GM19099 (cell line): Measurements from ENCODE around the gene IRAK4.
A peak's percentile ranks its signal among the peaks of the same experiment; 100 is the strongest.

ENCODE experiments used
- POLR2A ChIP-seq: IDR thresholded peaks from 3 replicates; pipeline ENCODE4 v1.6.1; 2011; ENCODE audit warnings: low read depth; ENCODE audit not compliant: insufficient read length; ENCODE audit errors: extremely low read depth

The IRAK4 gene

GRCh38 chr12:43758728-43759563 is at the start of gene IRAK4, which contains the start of gene PUS7L:
IRAK4 (plus strand) TSS chr12:43758951; CDS start chr12:43768112, 9,161 bp downstream.
PUS7L (minus strand) TSS chr12:43758790; CDS start chr12:43755245, 3,545 bp downstream.
- TF ChIP-seq POLR2A, result peak; percentile 92

DNA sequence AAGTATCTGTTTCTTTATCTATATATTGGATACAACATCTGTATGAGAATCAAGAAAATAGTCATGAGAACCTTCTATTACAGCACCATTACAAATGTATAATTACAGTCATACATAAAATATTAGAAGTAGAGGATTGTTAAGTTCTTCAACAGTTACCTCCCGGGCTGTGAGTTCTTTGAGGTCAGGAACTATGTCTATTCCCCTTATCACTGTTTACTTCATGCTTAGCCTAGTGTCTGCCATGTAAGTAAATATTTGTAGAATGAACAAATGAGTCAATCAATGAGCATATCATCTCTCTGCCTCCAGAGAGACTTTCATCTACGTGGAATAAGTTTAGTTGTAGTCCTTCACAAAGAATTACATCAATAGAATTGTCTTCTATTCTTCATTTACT is 47.4 kb upstream of the IRAK4 start:
- no peak for TF ChIP-seq POLR2A

DNA sequence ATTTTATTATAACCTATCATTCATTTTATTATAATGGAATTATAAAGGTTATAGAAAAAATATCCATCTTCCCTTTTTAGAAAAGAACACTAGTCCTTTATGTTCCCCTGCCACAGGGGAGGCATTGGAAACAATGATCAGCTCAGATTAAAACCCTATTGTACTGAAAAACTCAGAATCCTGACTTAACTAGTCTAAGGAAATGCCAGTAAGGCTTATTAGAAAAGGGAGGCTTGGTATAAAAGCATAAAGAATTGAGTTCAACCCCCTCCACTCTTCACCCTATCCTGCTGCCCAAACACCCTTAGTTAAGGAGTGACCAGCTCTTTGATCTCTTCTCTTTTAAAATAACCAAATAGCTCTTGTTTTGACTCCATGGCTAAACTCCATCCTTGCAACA is 36.1 kb upstream of the IRAK4 start:
- TF ChIP-seq POLR2A, result no peak

DNA sequence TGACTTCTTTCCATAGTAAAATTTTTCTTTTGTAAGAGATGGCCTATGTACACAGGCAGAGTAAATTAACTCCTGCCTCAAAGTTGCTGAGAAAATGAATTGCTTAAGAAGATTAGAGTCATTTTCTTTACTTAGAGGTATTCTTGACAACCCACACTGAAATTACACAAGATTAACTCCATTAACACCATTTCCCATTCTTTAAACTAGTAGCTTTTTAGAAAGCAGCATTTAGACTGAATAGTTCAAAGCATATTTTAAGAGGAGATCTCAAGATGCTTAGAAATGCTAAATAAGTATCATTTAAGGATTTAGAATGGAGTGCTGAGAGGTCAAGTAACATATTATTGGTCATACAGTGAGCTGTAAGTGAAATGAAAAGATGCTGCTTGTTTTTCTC is 35.6 kb upstream of the IRAK4 start:
- no peak for TF ChIP-seq POLR2A

GRCh38 chr12:43728117-43728516 is 30.6 kb upstream of the IRAK4 start:
- no peak for TF ChIP-seq POLR2A

GRCh38 chr12:43728698-43729097 is 30.1 kb upstream of the IRAK4 start:
- TF ChIP-seq POLR2A, result no peak

DNA sequence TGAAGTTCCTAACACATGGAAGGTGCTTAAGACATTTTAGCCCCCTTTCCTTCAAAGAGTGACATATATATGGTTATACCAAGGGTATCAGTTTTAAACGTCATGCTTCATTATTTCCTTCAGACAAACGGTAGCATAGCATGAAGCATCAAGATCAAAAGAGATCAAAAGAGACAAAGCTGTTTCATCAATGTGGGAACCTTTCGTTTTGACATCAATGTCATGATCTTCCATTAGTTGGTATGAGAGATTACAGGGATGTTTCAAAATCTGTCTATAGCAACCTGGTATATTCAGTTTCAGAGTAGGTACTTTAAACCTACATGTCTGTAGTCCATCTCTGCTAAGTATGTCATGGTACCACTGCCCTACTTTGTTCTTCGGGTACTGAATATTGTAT is 28.5 kb upstream of the IRAK4 start:
- TF ChIP-seq POLR2A, result no peak

- no peak for TF ChIP-seq POLR2A
Observed at GRCh38 chr12:43733687-43734086, 25.1 kb upstream of the IRAK4 start.

DNA sequence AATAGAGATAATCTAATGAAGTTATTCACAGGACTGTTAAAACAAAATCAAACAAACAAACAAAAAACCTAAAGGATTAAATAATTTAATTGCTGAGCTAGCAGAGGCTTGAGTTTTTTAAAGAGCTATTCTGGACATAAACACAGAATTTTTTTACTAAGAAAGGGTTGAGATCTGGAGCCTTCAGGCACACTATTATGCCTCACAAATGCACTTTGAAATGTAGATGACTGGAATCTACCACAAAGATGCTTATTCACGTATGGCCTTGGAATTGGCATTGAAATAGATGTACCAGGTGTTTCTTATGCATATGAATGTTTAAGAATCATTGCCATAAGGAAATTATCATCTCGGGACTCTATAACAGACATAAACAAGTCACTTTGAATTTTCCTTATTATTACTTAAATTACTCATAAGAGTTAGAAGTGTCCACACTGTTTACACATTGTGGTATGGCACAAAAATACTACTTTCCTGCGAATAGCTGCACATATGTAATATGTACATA is 21.8 kb upstream of the IRAK4 start:
- TF ChIP-seq POLR2A, result no peak

GRCh38 chr12:43737646-43738045 is 21.1 kb upstream of the IRAK4 start:
- TF ChIP-seq POLR2A, result no peak

- TF ChIP-seq POLR2A, result no peak
Observed at GRCh38 chr12:43740511-43741100, 18.1 kb upstream of the IRAK4 start.

DNA sequence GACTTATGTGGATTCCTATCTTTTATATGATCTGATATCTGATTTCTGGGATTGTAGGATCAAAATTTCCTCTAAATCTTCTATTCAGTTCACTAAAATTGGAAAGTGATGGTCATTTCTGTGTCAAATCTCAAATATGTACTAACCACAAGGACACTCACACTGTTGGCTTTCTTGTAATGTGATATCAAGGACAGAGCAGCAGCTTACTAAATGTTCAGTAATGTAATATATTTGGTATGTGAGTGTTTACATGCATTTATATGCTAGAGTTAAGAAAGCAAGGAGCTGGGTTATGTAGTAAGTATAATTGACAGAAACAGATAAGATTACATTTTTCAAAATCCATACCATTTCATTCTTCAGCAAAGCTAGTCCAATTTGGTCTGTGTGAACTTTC is 16.6 kb upstream of the IRAK4 start:
- TF ChIP-seq POLR2A, result no peak

DNA sequence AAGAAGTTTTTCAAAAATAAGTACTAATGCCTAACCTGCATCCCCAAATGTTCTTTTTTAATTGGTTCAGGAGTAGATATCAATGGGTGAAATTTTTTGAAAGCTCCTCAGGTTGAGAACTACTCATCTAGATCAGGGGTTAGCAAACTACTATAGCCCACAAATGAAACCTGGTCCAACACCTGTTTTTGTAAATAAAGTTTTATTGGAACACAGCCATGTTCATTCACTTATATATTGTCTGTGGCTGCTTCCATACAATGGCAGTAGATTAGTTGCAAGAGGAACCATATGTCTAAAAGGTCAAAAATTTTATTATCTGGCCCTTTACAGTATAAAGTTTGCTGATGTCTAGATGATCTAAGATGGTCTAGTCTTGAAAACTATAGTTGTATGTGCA is 13.9 kb upstream of the IRAK4 start:
- no peak for TF ChIP-seq POLR2A

GRCh38 chr12:43749016-43749415 is 9.7 kb upstream of the IRAK4 start:
- no peak for TF ChIP-seq POLR2A

DNA sequence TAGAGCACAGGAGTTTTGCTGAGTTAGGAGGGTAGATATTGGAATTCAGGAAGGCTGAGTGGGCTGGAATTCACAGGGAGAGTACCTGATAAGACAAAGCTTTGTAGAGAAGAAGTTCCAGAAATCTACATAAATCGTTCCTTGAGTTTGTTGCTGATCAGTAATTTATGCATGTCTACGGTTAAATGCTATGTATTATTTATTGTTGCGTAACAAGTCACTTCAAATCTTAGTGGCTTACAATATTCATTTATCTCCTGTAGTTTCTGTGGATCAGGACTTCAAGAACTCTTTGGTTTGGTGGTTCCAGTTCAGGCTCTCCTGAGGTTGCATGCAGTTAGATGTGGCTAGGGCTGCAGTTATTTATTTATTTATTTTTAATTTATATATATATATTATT is 7.9 kb upstream of the IRAK4 start:
- no peak for TF ChIP-seq POLR2A

- TF ChIP-seq POLR2A, result no peak
Observed at GRCh38 chr12:43754015-43754414, 4.7 kb upstream of the IRAK4 start.
